ENCODE results near the gene DCP1B. TPM values are rescaled to one million over a fixed set of nuclear protein-coding genes. Genes with fewer than 3 reads are reported as not detected.

Gene DCP1B
- polyA plus RNA-seq, 1 donor from 2014 or later: 12.5 TPM

GRCh38 chr12:1896964-1897363 lies 107.3 kb downstream of the DCP1B start:
- Histone ChIP-seq H3K9ac (ENCODE audit: low read length) (no peak overlapping the region), H2AFZ (ENCODE audit: low read depth, low read length) (no peak overlapping the region), H4K20me1 (ENCODE audit: insufficient read depth) (no peaks in the 10 kb centered on the region), H3K9me3 (ENCODE audit: low read length) (no peaks in the 10 kb centered on the region), H3K4me3 (ENCODE audit: low read length) (no peak overlapping the region), H3K9me2 (ENCODE audit: insufficient read depth, low read length) (no peaks in the 10 kb centered on the region), H3K79me2 (replicated peaks; ENCODE audit: insufficient read depth, low read length) (no peaks in the 10 kb centered on the region), H3K27me3 (ENCODE audit: insufficient read depth, low read depth, low read length) (no peaks in the 10 kb centered on the region), H3K4me2 (ENCODE audit: low read length) (no peak overlapping the region), H3K27ac (ENCODE audit: low read length) (no peak overlapping the region), H3K36me3 (ENCODE audit: insufficient read depth, low read length) (no peaks in the 10 kb centered on the region), H3F3A (ENCODE audit: insufficient read depth, low read length, poor library complexity, severe bottlenecking) (no peaks in the 10 kb centered on the region)
- no peak for TF ChIP-seq SMC3 (conservative IDR thresholded peaks at IDR 0.05; ENCODE audit: poor library complexity)
- TF ChIP-seq CTCF (IDR thresholded peaks at IDR 0.05; ENCODE audit: poor library complexity, severe bottlenecking): no peak
- TF ChIP-seq POLR2AphosphoS5 (IDR thresholded peaks at IDR 0.05): no peak
- no peak for TF ChIP-seq REST (IDR thresholded peaks at IDR 0.05; ENCODE audit: borderline replicate concordance)
- TF ChIP-seq RAD21 (conservative IDR thresholded peaks at IDR 0.05): no peak
- no peak for TF ChIP-seq TAF1 (IDR thresholded peaks at IDR 0.05; ENCODE audit: low read depth)
- TF ChIP-seq MXI1 (conservative IDR thresholded peaks at IDR 0.05; ENCODE audit: poor library complexity, severe bottlenecking): no peak
- TF ChIP-seq EZH2 (IDR thresholded peaks at IDR 0.05; ENCODE audit: borderline replicate concordance, insufficient read depth, low read length, poor library complexity, severe bottlenecking): no peak
- no peak for TF ChIP-seq EP300 (conservative IDR thresholded peaks at IDR 0.05; ENCODE audit: poor library complexity, severe bottlenecking)

Other genes with a start within 250 kb of the DCP1B start
- gene LRTM2, start 183.9 kb downstream of the DCP1B start, polyA plus RNA-seq: 2.4 and 4.1 TPM in 2 replicates
- not detected in 2 replicates for gene CACNA2D4, start 85.8 kb downstream of the DCP1B start, polyA plus RNA-seq
- gene CACNA1C, start 48.5 kb upstream of the DCP1B start, polyA plus RNA-seq: 9.7 and 10.0 TPM in 2 replicates

Measured in neural cell (in vitro differentiated cells).